Liver (tissue), 9 donors: ENCODE data around the gene ZBTB38. TPM values are rescaled to one million over a fixed set of nuclear protein-coding genes. Genes with fewer than 3 reads are reported as not detected.

ENCODE experiments used
- DNase-seq: peaks from one replicate; pipeline ENCODE4 v3.0.0-alpha.2; 2017; ENCODE audit warnings: low spot score
- H3K27ac ChIP-seq, 2 donors: one replicate each; pipeline ENCODE4 v1.7.0; 2013; ENCODE audit warnings: inconsistent platforms in 2 of 2, low read length in 2 of 2, control low read depth in 1 of 2, low read depth in 1 of 2, mild to moderate bottlenecking in 1 of 2
- H3K27me3 ChIP-seq, 4 donors: one replicate each; pipeline versions ENCODE4 v1.6.1 to v1.7.0; 2013; ENCODE audit warnings: low read length in 3 of 4, inconsistent platforms in 1 of 4, mild to moderate bottlenecking in 1 of 4, moderate library complexity in 1 of 4; ENCODE audit not compliant: control insufficient read depth in 4 of 4, insufficient read depth in 4 of 4
- H3K36me3 ChIP-seq, 4 donors: one replicate each; pipeline versions ENCODE4 v1.6.1 to v1.7.0; 2013; ENCODE audit warnings: low read length in 3 of 4, mild to moderate bottlenecking in 3 of 4, low read depth in 1 of 4, moderate library complexity in 1 of 4; ENCODE audit not compliant: control insufficient read depth in 4 of 4, insufficient read depth in 3 of 4
- H3K4me1 ChIP-seq, 4 donors: one replicate each; pipeline versions ENCODE4 v1.6.1 to v1.7.0; 2013; ENCODE audit warnings: low read length in 3 of 4, mild to moderate bottlenecking in 3 of 4, moderate library complexity in 1 of 4; ENCODE audit not compliant: control insufficient read depth in 4 of 4, insufficient read depth in 4 of 4
- H3K4me3 ChIP-seq, 3 donors: one replicate each; pipeline versions ENCODE4 v1.6.1 to v1.7.0; 2013; ENCODE audit warnings: low read length in 3 of 3, control low read depth in 1 of 3, low read depth in 1 of 3, mild to moderate bottlenecking in 1 of 3
- H3K9ac ChIP-seq, 2 donors: one replicate each; pipeline ENCODE4 v1.7.0; 2013; ENCODE audit warnings: low read length in 2 of 2, mild to moderate bottlenecking in 2 of 2, moderate library complexity in 2 of 2, control low read depth in 1 of 2, low read depth in 1 of 2
- H3K9me3 ChIP-seq, 4 donors: one replicate each; pipeline versions ENCODE4 v1.6.1 to v1.7.0; 2013; ENCODE audit warnings: low read length in 3 of 4; ENCODE audit not compliant: control insufficient read depth in 4 of 4
- CTCF ChIP-seq: fragments of 150-350 bp; IDR thresholded peaks from 2 replicates; pipeline ENCODE4 v1.5.1; 2017; ENCODE audit warnings: improper control_type of control experiment, low read depth, low read length; ENCODE audit not compliant: missing input control
- FOXA1 ChIP-seq: IDR thresholded peaks from 2 replicates; pipeline ENCODE4 v1.6.1; 2016; ENCODE audit warnings: antibody characterized with exemption
- MAX ChIP-seq: IDR thresholded peaks from 2 replicates; pipeline ENCODE4 v1.6.1; 2016; ENCODE audit warnings: antibody characterized with exemption
- RAD21 ChIP-seq, 2 donors: IDR thresholded peaks; 2 replicates each; pipeline ENCODE4 v1.6.1; 2016; ENCODE audit warnings: antibody characterized with exemption in 2 of 2, mild to moderate bottlenecking in 2 of 2
- RXRA ChIP-seq, 2 donors: IDR thresholded peaks; 2 replicates each; pipeline ENCODE4 v1.6.1; 2017 to 2018; ENCODE audit warnings: antibody characterized with exemption in 2 of 2, mild to moderate bottlenecking in 1 of 2
- YY1 ChIP-seq: IDR thresholded peaks from 2 replicates; pipeline ENCODE4 v1.6.1; 2016; ENCODE audit warnings: antibody characterized with exemption, mild to moderate bottlenecking
- WGBS: extraction: QIAGEN DNeasy Blood & Tissue Kit; methylation state at CpG from one replicate; pipeline ENCODE4 v1.1.7; 2013; 5-methylcytosine and 5-hydroxymethylcytosine counted together
- polyA plus RNA-seq, 2 donors: library from polyadenylated mRNA; stranded (reverse) in 1 of 2; unstranded in 1 of 2; fragments of 200-250 nt in 1 of 2; fragments of >200 nt in 1 of 2; fragmentation: Nextera tagmentation in 1 of 2; extraction: Ambion mirVana in 1 of 2; gene quantifications; one replicate each; pipeline versions ENCODE4 v1.2.1 to v1.2.3, GENCODE V29; 2013 to 2015
- total RNA-seq, 2 donors: library from RNA; depleted of rRNA; stranded (reverse); fragments of >200 nt; gene quantifications; one replicate each; pipeline ENCODE4 v1.2.3, GENCODE V29; 2014
- TF ChIP-seq, protein P1 (sequence below): IDR thresholded peaks from 2 replicates; pipeline ENCODE4 v1.6.1; 2016; ENCODE audit warnings: antibody characterized with exemption
- donor health status: healthy.
- donor health status: healthy.
- donor health status: healthy.
- donor health status: healthy.
- donor health status: healthy.

Gene ZBTB38
- total and polyA plus RNA-seq, 4 donors: 9.5 to 57.3 (median 19.5) TPM

DNA sequence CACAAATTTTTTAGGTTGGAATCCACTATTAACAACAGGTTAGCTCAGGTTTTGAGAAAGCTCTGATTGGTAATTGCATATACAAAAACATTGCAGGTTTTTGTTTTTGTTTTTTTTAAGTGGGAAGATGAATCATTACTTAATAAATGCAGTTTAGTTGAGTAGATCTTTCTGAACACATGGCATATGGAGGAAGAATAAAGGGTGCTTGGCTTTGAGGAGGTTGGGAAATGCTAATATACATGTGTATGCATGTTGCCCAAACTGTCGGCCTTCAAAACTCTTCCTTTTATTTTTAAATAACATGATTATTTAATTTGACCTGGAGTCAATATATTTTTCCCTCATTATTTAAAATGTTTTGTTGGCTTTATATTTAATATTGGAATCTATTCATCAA lies 32.8 kb downstream of the ZBTB38 start:
- H3K27ac ChIP-seq: peak overlapping the region; percentile 68 to 75
- no peak overlapping the region for H3K4me3 ChIP-seq
- TF ChIP-seq YY1 (no peak), CTCF (no peak), FOXA1 (no peak), MAX (no peak)
- WGBS: 89% methylated on average over 1 of the region's 1 CpG
- H3K36me3 ChIP-seq: peaks cover 0 to 17% (median 3%) of the 10 kb centered on the region in 4 donors
- DNase-seq: no peak
- H3K9me3 ChIP-seq: peaks cover 0 to 3% (median 0%) of the 10 kb centered on the region in 4 donors
- no peak overlapping the region for H3K9ac ChIP-seq
- H3K27me3 ChIP-seq: no peaks in the 10 kb centered on the region
- H3K4me1 ChIP-seq: peaks cover 1 to 20% (median 14%) of the 10 kb centered on the region in 4 donors

DNA sequence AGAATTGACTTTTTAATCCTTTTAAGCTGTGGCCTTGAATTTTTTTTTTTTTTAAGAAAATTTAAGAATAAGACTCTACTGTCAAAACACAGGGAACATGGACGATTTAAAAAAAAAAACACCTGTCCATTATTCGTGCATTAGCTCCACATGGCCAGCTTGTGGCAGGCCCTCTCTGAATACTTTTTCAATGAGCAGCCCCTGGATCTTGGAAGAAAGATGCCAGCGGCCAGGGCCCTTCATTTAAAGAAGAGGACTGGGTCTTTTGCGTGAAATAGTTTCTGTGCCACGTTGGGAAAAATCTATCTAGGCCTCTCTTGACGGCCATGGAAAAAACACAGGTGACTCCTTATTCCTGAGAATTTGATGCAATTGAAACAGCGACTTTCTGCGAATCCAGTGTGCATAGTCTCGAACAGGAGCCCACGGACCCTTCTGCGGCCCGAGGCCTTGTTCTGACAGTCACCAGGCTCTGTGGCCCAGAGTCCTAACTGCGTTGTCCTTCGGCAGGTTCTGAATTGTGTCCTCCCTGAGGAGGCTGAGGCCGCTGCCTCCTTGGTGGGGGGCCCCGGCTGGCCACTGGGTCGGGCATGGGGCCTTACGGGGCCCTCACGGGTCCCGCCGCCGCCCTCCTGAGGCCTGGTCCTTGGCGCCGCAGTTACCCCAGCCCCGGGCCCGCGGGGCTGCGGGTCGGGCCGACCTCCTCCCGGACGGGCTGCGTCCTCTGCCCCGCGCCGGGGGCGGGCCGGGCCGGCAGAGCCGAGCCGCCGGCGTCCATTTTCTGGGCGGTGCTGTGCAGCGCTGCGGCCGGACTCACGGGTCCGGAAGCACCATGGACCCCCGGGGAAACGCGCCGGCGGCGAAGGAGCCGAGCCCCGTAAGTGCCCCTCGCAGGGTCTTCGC lies 33.5 kb downstream of the ZBTB38 start:
- Histone ChIP-seq H3K4me3 (peak overlapping the region; percentile 62 to 98 (median 78)), H3K27ac (peak overlapping the region; percentile 82 to 89), H3K4me1 (peaks cover 3 to 20% (median 14%) of the 10 kb centered on the region in 4 donors), H3K9me3 (no peaks in the 10 kb centered on the region), H3K36me3 (peaks cover 0 to 15% (median 3%) of the 10 kb centered on the region in 4 donors), H3K27me3 (no peaks in the 10 kb centered on the region), H3K9ac (peak overlapping the region; percentile 47 to 63)
- peak; percentile 62 for DNase-seq
- 11% methylated on average over 59 of the region's 59 CpGs for whole genome bisulfite sequencing
- TF ChIP-seq, protein P1, sequence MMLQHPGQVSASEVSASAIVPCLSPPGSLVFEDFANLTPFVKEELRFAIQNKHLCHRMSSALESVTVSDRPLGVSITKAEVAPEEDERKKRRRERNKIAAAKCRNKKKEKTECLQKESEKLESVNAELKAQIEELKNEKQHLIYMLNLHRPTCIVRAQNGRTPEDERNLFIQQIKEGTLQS: no peak
- TF ChIP-seq YY1 (peak; percentile 54), RAD21 (IDR thresholded peaks at IDR 0.05) (peak in 1 of 2 donors; percentile 5)

GRCh38 chr3:141402476-141403171 lies 34.3 kb downstream of the ZBTB38 start:
- H3K4me3 ChIP-seq: peak overlapping the region; percentile 62 to 98 (median 78)
- TF ChIP-seq CTCF: peak; percentile 10
- no peak for TF ChIP-seq RXRA (IDR thresholded peaks at IDR 0.05)
- no peaks in the 10 kb centered on the region for H3K9me3 ChIP-seq
- peak; percentile 70 for DNase-seq
- H3K27ac ChIP-seq: peak overlapping the region; percentile 55 to 82
- H3K27me3 ChIP-seq: no peaks in the 10 kb centered on the region
- 3% methylated on average over 58 of the region's 58 CpGs for WGBS
- H3K36me3 ChIP-seq: peaks cover 0 to 13% (median 3%) of the 10 kb centered on the region in 4 donors
- peaks cover 3 to 20% (median 14%) of the 10 kb centered on the region in 4 donors for H3K4me1 ChIP-seq
- peak overlapping the region; percentile 47 to 81 for H3K9ac ChIP-seq
